Transverse colon (tissue), 4 donors: ENCODE data around the gene SPTA1.

Experiments
- CTCF ChIP-seq, 5 experiments: fragments of 200-600 bp in 3 of 5; fragments of 450-650 bp in 2 of 5; sonication (generic) in 3 of 5; IDR thresholded peaks; 1 replicate in 2 of 5; 2 replicates in 3 of 5; pipeline ENCODE4 v1.5.1; 2016 to 2017; ENCODE audit warnings: antibody characterized with exemption in 5 of 5, inconsistent platforms in 3 of 5, mild to moderate bottlenecking in 2 of 5, moderate library complexity in 1 of 5
- POLR2A ChIP-seq: fragments of 450-650 bp; IDR thresholded peaks from one replicate; pipeline ENCODE4 v1.6.1; 2016; ENCODE audit warnings: antibody characterized with exemption, mild to moderate bottlenecking, moderate library complexity
- POLR2AphosphoS5 ChIP-seq, 3 donors: sonication (generic); formaldehyde crosslinking; IDR thresholded peaks; one replicate each; pipeline ENCODE4 v1.6.1; 2016; ENCODE audit warnings: antibody characterized with exemption in 3 of 3

- TF ChIP-seq POLR2A (no peak), CTCF (IDR thresholded peaks at IDR 0.05) (no peak), POLR2AphosphoS5 (IDR thresholded peaks at IDR 0.05) (no peak)
Observed at GRCh38 chr1:158700552-158700951, 14.0 kb upstream of the SPTA1 start, which contains the start of gene OR6K2.
